Activated CD4-positive, CD25-positive, alpha-beta regulatory T cell treated with anti-CD3 and anti-CD28 coated beads, Interleukin-2, amount 50 U/mL, for 72 hours (primary cell): ENCODE data around the gene FAM234A.
"Not testable (repeated sequence)": the region's sequence is repeated elsewhere in the genome, so short reads cannot be mapped to it uniquely, and the experiment has no call there.

Experiments used
- DNase-seq: peaks from one replicate; pipeline ENCODE4 v3.0.0; 2021

The FAM234A gene

DNA sequence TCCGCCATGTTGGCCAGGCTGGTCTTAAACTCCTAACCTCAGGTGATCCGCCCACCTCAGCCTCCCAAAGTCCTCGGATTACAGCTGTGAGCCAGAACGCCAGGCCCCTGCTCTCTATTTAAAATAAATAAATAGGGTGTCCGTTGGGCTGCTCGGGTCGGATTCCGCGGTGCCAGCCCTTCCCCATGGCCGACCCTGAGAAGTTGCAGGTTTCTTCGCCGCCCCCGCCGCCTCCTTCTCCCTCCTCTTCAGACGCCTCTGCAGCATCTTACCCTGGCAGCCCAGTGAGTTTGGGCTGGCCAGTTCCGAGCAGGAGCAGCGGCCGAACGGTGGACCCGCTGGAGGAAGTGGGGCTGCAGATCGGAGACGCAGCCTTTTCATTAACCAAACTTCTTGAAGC lies 3.7 kb upstream of the FAM234A start:
- DNase-seq: no peak

DNA sequence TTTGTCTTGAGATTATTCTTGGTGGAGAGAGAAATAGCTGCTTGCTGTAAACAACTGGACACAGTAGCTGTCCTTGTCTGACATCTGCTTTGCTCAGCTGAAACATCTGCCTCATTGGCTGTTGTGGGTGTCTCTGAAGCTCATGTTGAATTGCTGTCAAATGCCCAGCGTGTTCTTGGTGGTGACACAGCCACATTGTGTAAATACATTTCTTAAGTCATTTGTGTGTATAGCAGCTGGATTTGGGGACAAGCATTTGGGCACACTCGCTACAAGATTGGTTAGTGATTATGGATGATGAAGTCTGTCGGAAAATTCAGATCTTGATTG lies 5.3 kb downstream of the FAM234A start:
- no peak for DNase-seq

DNA sequence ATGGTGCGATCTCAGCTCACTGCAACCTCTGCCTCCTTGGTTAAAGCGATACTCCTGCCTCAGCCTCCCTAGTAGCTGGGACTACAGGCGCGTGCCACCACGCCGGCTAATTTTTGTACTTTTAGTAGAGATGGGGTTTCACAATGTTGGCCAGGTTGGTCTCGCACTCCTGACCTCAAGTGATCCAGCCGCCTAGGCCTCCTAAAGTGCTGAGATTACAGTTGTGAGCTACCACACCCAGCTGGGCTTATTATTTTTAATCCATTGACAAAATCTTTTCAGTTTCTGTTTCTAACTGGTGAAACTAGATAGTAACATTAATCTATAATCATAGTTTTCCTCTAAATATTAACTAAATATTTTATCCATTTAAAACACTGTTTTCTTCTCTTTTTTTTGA lies 5.9 kb downstream of the FAM234A start:
- no peak for DNase-seq

DNA sequence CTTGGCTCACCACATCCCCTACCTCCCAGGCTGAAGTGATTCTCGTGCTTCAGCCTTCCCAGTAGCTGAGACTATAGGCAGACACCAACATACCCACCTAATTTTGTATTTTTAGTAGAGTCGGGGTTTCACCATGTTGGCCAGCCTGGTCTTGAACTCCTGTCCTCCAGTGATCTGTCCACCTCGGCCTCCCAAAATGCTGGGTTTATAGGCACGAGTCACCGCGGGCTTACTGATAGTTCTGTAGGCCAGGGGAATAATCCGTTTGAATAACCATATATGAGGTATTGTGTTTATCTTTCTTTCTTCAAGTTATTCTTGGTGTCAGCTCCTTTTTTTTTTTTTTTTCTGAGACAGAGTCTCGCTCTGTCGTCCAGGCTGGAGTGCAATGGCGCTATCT lies 7.7 kb downstream of the FAM234A start:
- no peak for DNase-seq

DNA sequence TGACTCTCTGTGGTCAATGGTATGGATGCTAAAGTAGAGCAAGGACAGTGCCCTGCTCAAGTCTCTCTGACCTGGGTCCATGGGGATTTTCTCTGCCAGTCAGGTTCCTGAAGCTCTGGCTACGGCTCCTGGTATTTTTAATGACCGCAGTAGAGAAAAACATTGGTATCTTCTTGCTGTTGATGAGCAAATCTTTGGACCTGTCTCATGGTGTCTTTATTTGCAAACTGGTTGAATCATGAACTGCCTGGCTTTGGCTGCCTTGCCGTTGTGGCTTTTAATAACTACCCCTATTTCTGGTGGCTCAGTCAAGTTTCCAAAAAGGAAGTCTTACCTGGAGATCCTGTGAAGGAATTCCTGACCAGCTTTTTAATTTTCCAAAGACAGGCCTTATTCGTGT lies 8.7 kb downstream of the FAM234A start:
- DNase-seq: no peak

DNA sequence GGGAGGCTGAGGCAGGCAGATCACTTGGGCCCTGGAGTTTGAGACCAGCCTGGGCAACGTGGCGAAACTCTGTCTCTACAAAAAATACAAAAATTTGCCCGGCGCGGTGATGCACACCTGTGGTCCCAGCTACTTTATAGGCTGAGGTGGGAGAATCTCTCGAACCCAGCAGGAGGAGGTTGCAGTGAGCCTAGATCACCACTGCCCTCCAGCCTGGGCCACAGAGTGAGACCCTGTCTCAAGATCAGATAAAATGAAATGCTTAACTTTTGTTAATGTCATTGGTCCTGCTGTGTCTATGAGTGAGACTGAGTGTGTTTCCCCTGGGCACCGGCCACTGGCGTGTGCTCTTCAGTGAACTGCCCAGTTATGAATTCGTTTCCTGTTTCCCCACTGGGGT lies 10.5 kb downstream of the FAM234A start:
- DNase-seq: no peak

DNA sequence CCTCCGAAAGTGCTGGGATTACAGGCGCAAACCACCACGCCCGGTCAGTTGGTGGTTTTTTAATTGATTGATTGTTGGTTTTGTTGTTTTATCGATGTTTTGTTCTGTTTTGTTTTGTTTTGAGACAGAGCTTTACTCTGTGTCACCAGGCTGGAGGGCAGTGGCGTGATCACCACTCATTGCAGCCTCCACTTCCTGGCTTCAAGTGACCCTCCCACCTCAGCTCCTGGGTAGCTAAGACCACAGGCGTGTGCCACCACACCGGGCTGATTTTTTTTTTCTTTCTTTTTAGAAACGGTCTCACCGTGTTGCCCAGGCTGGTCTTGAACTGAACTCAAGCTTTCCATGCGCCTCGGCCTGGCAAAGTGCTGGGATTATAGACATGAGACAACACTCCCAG lies 12.4 kb downstream of the FAM234A start:
- no peak for DNase-seq

DNA sequence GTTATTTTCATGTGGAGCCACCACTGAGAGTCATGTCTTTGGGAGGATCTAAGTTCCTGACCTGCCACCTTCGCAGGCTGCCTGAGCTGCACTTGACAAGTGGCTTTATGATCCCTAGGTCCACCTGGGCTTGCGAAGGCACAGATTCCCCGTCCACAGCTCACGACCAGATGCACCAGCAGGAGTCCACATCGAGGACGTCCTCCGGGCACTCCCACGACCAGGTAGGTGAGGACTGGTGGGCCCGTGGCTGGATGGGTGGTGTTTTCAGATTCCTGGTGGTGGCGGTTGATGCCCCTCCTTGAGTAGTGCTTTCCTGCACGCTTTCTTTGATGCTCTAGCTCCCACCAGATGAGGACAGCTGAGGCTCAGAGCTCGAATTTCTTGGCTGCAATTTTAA lies 14.8 kb downstream of the FAM234A start:
- DNase-seq: no peak

DNA sequence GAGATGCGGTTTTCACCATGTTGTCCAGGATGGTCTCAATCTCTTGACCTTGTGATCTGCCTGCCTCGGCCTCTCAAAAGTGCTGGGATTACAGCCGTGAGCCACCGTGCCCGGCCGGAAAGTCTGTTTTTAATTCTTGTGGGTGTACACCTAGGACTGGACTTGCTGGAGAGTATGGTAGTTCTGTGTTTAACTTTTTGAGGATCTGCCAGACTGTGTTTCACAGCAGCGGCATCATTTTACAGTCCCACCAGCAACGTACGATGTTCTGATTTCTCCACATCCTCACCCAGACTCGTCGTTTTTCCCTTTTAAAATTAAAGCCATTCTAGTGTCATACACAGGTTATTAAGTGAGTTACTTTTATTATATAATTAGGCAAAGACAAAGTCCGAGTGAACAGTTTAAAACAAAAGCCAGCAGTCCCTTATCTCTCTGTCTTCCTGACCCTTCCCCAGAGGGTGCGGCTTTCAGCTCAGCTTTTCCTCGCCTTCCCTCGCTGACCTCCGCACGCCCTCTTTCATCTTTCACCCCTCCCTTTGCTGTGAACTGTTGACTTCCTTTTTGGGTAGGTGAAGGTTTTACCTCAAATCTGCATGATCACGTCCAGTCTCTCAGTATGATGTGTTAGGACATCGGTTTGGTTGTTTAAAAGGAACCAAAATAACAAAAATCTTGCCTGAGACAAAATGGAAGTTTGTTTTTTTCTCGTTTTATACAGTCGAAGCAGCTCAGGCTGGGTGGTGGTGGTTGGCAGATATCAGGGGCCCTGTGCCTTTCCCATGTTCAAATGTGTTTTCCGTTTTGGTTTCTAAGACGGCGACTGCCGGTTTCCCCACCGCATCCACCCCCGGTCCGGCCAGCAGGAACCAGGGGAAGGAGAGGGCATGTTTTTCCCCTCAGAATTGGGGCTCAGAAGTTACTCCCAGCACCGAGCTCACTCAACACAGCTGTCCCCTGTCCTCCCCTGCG lies 18.0 kb downstream of the FAM234A start:
- no peak for DNase-seq

DNA sequence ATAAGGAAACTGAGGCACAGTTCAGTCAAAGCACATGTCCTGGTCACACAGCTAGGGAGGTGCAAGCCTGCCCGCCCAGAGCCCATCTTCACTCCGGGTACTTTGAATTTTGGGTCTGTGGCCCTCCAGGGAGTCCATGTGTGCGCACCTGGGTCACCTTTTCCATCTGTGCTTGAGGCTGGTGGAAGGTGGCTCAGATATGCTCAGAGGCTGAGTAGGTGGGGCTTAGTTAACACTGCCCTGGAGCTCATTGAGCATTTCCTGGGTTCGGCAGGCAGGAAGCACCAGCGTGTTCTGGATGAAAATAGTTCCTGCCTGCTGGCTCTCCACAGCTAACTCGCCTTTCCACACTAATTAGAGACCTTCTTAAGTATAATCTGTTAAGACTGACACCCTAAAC lies 19.2 kb downstream of the FAM234A start:
- no peak for DNase-seq

DNA sequence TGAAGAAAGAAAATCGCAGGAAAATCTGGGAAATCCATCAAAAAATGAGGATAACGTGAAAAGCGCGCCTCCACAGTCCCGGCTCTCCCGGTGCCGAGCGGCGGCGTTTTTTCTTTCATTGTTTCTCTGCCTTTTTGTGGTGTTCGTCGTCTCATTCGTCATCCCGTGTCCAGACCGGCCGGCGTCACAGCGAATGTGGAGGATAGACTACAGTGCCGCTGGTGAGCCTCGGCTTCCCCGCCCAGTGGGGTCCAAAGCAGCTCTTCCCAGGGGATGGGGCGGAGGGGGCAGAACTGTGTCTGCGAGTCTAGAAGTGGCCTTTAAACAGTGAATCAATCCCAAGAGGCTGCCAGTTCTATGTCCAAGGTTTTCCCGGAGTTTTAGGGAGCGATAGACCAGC lies 19.8 kb downstream of the FAM234A start:
- no peak for DNase-seq

DNA sequence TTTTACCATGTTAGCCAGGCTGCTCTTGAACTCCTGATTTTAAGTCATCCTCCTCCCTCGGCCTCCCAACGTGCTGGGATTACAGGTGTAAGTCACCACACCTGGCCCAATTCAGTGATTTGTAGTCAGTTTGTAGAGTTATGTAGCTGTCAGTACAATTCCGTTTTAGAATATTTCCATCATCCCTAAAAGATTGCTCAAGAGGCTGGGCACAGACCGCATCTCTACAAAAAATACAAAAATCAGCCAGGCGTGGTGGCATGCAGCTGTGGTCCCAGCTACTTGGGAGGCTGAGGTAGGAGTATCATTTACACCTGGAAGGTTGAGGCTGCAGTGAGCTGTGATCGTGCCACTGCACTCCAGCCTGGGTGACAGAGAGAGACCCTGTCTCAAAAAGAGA lies 20.6 kb downstream of the FAM234A start:
- no peak for DNase-seq

DNA sequence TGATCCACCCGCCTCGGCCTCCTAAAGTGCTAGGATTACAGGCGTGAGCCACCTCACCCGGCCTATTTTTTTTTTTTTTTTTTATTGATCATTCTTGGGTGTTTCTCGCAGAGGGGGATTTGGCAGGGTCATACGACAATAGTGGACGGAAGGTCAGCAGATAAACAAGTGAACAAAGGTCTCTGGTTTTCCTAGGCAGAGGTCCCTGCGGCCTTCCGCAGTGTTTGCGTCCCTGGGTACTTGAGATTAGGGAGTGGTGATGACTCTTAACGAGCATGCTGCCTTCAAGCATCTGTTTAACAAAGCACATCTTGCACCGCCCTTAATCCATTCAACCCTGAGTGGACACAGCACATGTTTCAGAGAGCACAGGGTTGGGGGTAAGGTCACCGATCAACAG lies 23.5 kb downstream of the FAM234A start:
- DNase-seq: not testable (repeated sequence)

DNA sequence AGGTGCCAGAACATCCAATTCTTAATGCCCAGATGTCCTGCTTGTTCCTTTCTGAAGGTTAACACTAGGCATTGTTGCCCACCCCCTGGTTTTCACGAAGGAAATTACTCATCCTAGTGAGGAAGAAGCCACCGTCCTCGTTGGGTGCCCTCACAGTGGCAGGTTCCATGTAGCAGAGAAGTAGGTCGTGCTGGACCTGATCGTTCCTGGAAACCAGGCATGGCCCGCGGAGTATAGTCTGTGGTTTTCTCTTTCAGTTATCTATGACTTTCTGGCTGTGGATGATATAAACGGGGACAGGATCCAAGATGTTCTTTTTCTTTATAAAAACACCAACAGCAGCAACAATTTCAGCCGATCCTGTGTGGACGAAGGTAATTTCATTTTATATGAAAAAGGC lies 24.6 kb downstream of the FAM234A start:
- no peak for DNase-seq

DNA sequence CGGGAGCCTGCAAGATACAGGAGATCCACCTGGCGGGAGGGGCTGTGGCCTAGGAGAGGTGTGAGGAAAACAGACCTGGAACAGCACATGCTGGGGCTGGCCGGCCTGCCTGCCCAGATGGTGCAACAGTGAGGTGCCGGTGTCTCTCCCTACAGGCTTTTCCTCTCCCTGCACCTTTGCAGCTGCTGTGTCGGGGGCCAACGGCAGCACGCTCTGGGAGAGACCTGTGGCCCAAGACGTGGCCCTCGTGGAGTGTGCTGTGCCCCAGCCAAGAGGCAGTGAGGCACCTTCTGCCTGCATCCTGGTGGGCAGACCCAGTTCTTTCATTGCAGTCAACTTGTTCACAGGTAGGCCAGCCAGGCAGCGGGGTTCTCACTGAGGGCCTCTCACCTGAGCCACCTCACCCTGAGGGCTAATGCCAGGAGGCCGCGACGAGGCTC lies 25.2 kb downstream of the FAM234A start:
- no peak for DNase-seq

DNA sequence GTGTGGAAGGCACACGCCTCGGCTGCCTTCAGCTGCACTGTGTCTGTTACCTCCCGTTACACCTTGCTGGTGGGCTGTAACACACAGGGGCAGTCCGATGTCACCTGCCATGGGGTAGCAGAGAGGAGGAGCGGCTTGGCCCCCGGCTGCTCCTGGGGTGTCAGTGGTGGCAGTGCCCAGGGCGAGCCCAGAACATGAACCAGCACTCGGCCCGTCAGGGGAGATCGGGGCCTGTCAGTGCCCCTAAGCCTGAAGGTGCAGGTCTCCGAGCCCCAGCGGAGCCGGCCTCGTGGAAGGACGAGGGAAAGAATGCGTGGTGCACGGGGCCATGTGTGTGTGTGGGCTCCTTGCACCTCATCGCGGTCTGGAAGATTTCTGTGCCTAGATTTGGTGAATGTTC lies 25.7 kb downstream of the FAM234A start:
- no peak for DNase-seq

DNA sequence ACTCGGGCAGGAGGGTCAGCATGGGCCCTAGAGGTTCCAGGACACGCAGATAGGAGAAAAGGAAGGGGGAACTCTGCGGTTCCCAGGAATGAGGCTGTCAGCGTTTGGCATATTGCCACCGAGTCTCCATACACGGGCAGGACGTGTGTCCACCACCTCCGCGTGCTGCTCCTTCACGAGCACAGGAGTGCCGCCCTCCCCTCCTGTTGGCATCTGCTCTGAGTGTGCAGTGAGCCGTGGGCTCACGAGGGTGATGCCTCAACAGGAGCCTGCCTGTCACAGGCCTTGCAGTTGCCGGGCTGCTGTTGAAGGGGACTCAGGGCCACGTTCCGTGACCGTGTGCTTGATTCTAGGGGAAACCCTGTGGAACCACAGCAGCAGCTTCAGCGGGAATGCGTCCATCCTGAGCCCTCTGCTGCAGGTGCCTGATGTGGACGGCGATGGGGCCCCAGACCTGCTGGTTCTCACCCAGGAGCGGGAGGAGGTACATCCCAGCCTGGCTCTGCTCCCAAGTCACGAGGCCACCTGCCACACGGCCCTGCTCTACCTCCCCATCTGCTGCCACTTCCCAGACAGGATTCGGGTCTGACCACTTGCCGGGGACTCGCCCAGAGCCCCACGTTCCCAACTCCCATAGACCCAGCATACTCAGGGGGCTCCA lies 26.5 kb downstream of the FAM234A start:
- no peak for DNase-seq

DNA sequence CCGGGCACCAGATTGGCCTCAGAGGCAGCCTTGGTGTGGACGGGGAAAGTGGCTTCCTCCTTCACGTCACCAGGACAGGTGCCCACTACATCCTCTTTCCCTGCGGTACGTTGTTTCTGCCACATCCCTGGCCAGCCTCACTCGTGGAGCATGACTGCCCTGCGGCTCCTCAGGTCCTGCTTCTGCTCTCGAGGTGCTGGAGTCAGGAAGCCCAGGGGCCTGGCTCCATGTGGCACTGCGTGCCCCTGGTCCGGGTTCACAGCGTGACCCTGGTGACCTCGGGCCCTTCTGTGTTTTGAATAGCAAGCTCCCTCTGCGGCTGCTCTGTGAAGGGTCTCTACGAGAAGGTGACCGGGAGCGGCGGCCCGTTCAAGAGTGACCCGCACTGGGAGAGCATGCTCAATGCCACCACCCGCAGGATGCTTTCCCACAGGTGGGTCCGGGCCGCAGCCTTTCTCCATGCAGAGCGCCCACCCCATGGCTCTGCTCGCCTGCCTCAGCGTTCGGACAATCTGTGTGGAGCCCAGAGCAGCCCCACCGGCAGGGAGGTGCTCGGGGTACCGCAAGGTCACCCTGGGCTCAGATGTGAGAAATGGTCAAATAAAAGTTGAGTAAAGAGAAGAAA lies 27.6 kb downstream of the FAM234A start:
- DNase-seq: no peak

DNA sequence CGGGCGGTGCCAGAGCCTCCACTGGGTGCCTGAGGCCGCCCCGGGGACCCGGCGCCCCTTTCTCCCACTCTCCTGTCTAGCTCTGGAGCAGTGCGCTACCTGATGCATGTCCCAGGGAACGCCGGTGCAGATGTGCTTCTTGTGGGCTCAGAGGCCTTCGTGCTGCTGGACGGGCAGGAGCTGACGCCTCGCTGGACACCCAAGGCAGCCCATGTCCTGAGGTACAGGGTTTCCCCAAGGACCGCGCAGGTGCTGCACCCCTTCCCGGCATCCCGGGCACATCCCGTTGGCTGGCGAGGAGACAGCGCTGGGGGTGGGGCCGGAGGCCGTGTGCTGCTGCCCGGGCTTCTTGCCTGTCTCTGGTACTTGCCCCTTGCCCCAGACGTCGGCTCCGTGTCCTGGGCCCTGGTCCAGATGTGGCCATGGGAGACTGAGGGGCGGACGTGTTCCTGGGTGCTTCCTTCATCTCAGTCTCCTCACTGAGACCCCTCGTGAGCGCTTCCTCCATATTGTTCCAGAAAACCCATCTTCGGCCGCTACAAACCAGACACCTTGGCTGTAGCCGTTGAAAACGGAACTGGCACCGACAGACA lies 28.7 kb downstream of the FAM234A start:
- no peak for DNase-seq

DNA sequence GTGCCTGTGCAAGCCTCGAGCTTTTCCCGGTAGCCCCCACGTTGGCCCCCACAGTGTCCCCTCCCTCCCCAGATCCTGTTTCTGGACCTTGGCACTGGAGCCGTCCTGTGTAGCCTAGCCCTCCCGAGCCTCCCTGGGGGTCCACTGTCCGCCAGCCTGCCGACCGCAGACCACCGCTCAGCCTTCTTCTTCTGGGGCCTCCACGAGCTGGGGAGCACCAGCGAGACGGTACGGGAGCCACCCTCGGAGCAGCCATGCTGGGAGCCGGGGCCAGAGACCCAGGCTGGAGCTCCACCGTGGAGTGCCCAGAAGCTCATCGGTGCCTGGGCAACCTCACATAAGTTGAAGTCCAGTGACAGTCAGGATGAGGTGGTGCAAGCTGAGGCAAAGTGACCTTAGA lies 29.3 kb downstream of the FAM234A start:
- no peak for DNase-seq

DNA sequence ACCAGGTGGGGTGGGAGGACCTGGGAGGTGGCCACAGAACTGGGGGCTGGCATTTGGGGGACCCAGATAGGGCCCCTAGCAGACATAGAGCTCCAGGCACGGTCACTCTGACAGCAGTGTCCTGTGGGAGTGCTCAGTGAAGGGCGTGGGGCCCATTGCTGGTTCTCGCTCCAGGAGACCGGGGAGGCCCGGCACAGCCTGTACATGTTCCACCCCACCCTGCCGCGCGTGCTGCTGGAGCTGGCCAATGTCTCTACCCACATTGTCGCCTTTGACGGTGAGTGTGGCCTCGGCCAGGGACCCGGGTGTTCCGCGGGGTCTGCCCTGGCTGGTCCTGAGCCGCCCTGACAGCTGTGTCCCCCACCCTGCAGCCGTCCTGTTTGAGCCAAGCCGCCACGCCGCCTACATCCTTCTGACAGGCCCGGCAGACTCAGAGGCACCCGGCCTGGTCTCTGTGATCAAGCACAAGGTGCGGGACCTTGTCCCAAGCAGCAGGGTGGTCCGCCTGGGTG lies 29.9 kb downstream of the FAM234A start:
- DNase-seq: no peak

DNA sequence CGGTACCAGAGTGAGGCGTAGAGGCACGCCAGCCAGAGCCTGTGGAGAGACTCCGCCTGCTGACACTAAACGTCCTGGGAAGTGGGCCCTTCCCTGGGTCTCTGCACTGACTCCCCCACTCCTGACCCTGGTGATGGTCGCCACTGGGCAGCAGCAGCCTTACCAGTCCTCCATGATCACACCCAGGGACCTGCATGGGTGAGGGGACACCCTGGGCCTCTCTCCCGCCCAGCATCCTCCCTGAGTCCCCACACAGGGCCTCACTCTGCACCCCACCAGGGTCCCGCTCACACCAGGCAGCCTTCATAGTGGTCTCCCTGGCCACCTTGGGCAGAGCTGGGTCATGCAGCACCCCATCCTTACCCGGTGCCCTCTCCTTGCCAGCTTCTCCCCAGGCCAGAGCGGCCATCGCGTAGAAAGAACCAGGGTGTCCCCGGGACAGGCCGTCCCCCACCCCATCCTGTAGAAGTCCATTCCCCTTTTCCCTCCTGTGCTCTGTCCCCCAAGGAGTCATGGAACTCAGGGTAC lies 30.4 kb downstream of the FAM234A start:
- no peak for DNase-seq

DNA sequence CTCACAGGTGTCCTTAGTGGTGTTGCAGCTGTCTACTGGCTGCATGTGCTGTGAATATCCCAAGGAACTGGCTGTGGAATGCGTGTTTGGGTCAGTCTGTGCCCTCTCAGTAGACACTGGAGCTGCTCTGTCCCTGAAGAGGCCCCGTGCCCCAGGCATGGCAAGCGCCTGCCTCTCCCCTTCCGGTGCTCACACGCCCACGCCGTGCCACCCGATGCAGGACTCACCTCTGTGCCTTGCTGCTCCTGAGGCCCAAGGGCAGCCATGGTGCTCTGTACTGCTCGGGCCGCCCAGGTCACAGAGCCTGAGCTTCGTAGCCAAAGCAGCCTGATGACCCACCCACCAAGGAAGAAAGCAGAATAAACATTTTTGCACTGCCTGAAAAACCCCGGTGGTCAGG lies 31.1 kb downstream of the FAM234A start:
- no peak for DNase-seq
